ENCODE results near the gene MPPED1.

MPPED1 gene

GRCh38 chr22:43448048-43448447 lies 36.2 kb downstream of the MPPED1 start:
- no peak for DNase-seq (ENCODE audit: low read depth)

- DNase-seq (ENCODE audit: low read depth): no peak
These were observed 37.5 kb downstream of the MPPED1 start for GRCh38 chr22:43449205-43449830.

GRCh38 chr22:43449831-43450225 lies 38.0 kb downstream of the MPPED1 start:
- DNase-seq (ENCODE audit: low read depth): no peak

GRCh38 chr22:43451371-43452050 lies 39.7 kb downstream of the MPPED1 start:
- DNase-seq (ENCODE audit: low read depth): no peak

- no peak for DNase-seq (ENCODE audit: low read depth)
These were observed 44.0 kb downstream of the MPPED1 start for GRCh38 chr22:43455846-43456245.

- DNase-seq (ENCODE audit: low read depth): no peak
These were observed 45.2 kb downstream of the MPPED1 start for GRCh38 chr22:43457002-43457401.

- no peak for DNase-seq (ENCODE audit: low read depth)
These were observed 50.9 kb downstream of the MPPED1 start for GRCh38 chr22:43462701-43463100.

- DNase-seq (ENCODE audit: low read depth): no peak
These were observed 53.0 kb downstream of the MPPED1 start for GRCh38 chr22:43464809-43465208.

GRCh38 chr22:43465291-43466015 lies 53.6 kb downstream of the MPPED1 start:
- no peak for DNase-seq (ENCODE audit: low read depth)

- DNase-seq (ENCODE audit: low read depth): no peak
These were observed 54.9 kb downstream of the MPPED1 start for GRCh38 chr22:43466710-43467109.

GRCh38 chr22:43467216-43467940 lies 55.6 kb downstream of the MPPED1 start:
- DNase-seq (ENCODE audit: low read depth): no peak

- no peak for DNase-seq (ENCODE audit: low read depth)
These were observed 58.4 kb downstream of the MPPED1 start for GRCh38 chr22:43470253-43470652.

- DNase-seq (ENCODE audit: low read depth): no peak
These were observed 59.2 kb downstream of the MPPED1 start for GRCh38 chr22:43470941-43471585.

GRCh38 chr22:43471606-43472135 lies 59.9 kb downstream of the MPPED1 start:
- DNase-seq (ENCODE audit: low read depth): no peak

- DNase-seq (ENCODE audit: low read depth): no peak
These were observed 61.2 kb downstream of the MPPED1 start for GRCh38 chr22:43473031-43473430.

- DNase-seq (ENCODE audit: low read depth): no peak
These were observed 61.6 kb downstream of the MPPED1 start for GRCh38 chr22:43473441-43473840.

GRCh38 chr22:43474161-43475101 lies 62.6 kb downstream of the MPPED1 start:
- DNase-seq (ENCODE audit: low read depth): no peak

GRCh38 chr22:43475549-43476076 lies 63.8 kb downstream of the MPPED1 start:
- DNase-seq (ENCODE audit: low read depth): no peak

- no peak for DNase-seq (ENCODE audit: low read depth)
These were observed 64.5 kb downstream of the MPPED1 start for GRCh38 chr22:43476341-43476740.
